Astrocyte (in vitro differentiated cells and primary cell): ENCODE measurements around the gene CARD19. TPM values are rescaled to one million over a fixed set of nuclear protein-coding genes. Genes with fewer than 3 reads are reported as not detected.

Experiments
- DNase-seq: peaks from one replicate; pipeline ENCODE4 v3.0.0-alpha.2; 2010; ENCODE audit warnings: low read depth
- FAIRE-seq: peaks from 2 replicates; lab custom pipeline; 2011; peaks lifted over from hg19 to GRCh38; lab: Jason Lieb, UNC
- H2AFZ ChIP-seq: 2 replicates; pipeline ENCODE4 v1.6.0; 2012; ENCODE audit warnings: low read depth, low read length, inconsistent platforms
- H3K27ac ChIP-seq: 2 replicates; pipeline ENCODE4 v1.5.1; 2011; ENCODE audit warnings: low read depth, low read length, inconsistent platforms
- H3K27me3 ChIP-seq: 2 replicates; pipeline ENCODE4 v1.6.0; 2011; ENCODE audit warnings: low read length, inconsistent platforms; ENCODE audit not compliant: insufficient read depth
- H3K36me3 ChIP-seq: 2 replicates; pipeline ENCODE4 v1.5.1; 2011; ENCODE audit warnings: low read length, inconsistent platforms; ENCODE audit not compliant: insufficient read depth
- H3K4me1 ChIP-seq: 2 replicates; pipeline ENCODE4 v1.5.1; 2011; ENCODE audit warnings: low read length, inconsistent platforms; ENCODE audit not compliant: insufficient read depth
- H3K4me2 ChIP-seq: 2 replicates; pipeline ENCODE4 v1.6.0; 2012; ENCODE audit warnings: low read length, inconsistent platforms
- H3K4me3 ChIP-seq: 2 replicates; pipeline ENCODE4 v1.5.1; 2011; ENCODE audit warnings: low read depth, mild to moderate bottlenecking, low read length, inconsistent platforms; ENCODE audit not compliant: insufficient read depth
- H3K79me2 ChIP-seq: 2 replicates; pipeline ENCODE4 v1.6.0; 2012; ENCODE audit warnings: mild to moderate bottlenecking, low read length, inconsistent platforms; ENCODE audit not compliant: insufficient read depth
- H3K9ac ChIP-seq: 2 replicates; pipeline ENCODE4 v1.6.0; 2012; ENCODE audit warnings: mild to moderate bottlenecking, low read length, inconsistent platforms
- H3K9me3 ChIP-seq: 2 replicates; pipeline ENCODE4 v1.5.1; 2012; ENCODE audit warnings: low read depth, mild to moderate bottlenecking, low read length, inconsistent platforms; ENCODE audit not compliant: insufficient read depth
- H4K20me1 ChIP-seq: 2 replicates; pipeline ENCODE4 v1.6.0; 2012; ENCODE audit warnings: low read length, inconsistent platforms; ENCODE audit not compliant: insufficient read depth
- H3K27ac Mint-ChIP-seq: one replicate; pipeline ENCODE4 v1.8.0; 2021; ENCODE audit warnings: mild to moderate bottlenecking, mixed read lengths; ENCODE audit not compliant: unreplicated experiment
- H3K27me3 Mint-ChIP-seq: one replicate; pipeline ENCODE4 v1.8.0; 2021; ENCODE audit warnings: low read depth, mixed read lengths; ENCODE audit not compliant: unreplicated experiment
- H3K36me3 Mint-ChIP-seq: one replicate; pipeline ENCODE4 v1.8.0; 2021; ENCODE audit warnings: low read depth, mixed read lengths; ENCODE audit not compliant: unreplicated experiment
- H3K4me1 Mint-ChIP-seq: one replicate; pipeline ENCODE4 v1.8.0; 2021; ENCODE audit warnings: low read depth, mixed read lengths; ENCODE audit not compliant: unreplicated experiment
- H3K4me3 Mint-ChIP-seq: one replicate; pipeline ENCODE4 v1.8.0; 2021; ENCODE audit warnings: mild to moderate bottlenecking, moderate library complexity, mixed read lengths; ENCODE audit not compliant: unreplicated experiment
- H3K9me3 Mint-ChIP-seq: one replicate; pipeline ENCODE4 v1.8.0; 2021; ENCODE audit warnings: mild to moderate bottlenecking, mixed read lengths; ENCODE audit not compliant: unreplicated experiment
- EZH2 ChIP-seq: IDR thresholded peaks from 2 replicates; pipeline ENCODE4 v1.6.1; 2012; ENCODE audit warnings: mild to moderate bottlenecking, low read length, inconsistent platforms; ENCODE audit not compliant: insufficient read depth
- total RNA-seq: library from RNA; stranded (reverse); gene quantifications from 2 replicates; pipeline ENCODE4 v1.2.1, GENCODE V29; 2021
- TF ChIP-seq, protein P1 (sequence below): IDR thresholded peaks from 2 replicates; pipeline ENCODE4 v1.5.1; 2011; ENCODE audit warnings: low read depth, mild to moderate bottlenecking, inconsistent platforms, low read length, moderate library complexity; ENCODE audit not compliant: insufficient read depth

Gene CARD19
- total RNA-seq, 1 donor from 2014 or later: 36.3 TPM

GRCh38 chr9:93114169-93114983 lies 18.4 kb downstream of the CARD19 start:
- peaks cover 5% of the 10 kb centered on the region for H3K36me3 Mint-ChIP-seq
- no peak overlapping the region for H3K27ac Mint-ChIP-seq
- peaks cover 3% of the 10 kb centered on the region for H3K36me3 ChIP-seq
- no peak overlapping the region for H3K4me2 ChIP-seq
- peaks cover 8% of the 10 kb centered on the region for H3K4me1 ChIP-seq
- H3K4me1 Mint-ChIP-seq: no peaks in the 10 kb centered on the region
- no peak for TF ChIP-seq EZH2
- TF ChIP-seq, protein P1, sequence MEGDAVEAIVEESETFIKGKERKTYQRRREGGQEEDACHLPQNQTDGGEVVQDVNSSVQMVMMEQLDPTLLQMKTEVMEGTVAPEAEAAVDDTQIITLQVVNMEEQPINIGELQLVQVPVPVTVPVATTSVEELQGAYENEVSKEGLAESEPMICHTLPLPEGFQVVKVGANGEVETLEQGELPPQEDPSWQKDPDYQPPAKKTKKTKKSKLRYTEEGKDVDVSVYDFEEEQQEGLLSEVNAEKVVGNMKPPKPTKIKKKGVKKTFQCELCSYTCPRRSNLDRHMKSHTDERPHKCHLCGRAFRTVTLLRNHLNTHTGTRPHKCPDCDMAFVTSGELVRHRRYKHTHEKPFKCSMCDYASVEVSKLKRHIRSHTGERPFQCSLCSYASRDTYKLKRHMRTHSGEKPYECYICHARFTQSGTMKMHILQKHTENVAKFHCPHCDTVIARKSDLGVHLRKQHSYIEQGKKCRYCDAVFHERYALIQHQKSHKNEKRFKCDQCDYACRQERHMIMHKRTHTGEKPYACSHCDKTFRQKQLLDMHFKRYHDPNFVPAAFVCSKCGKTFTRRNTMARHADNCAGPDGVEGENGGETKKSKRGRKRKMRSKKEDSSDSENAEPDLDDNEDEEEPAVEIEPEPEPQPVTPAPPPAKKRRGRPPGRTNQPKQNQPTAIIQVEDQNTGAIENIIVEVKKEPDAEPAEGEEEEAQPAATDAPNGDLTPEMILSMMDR: no peak
- peaks cover 9% of the 10 kb centered on the region for H3K27me3 Mint-ChIP-seq
- H3K9me3 ChIP-seq: no peaks in the 10 kb centered on the region
- H3K9ac ChIP-seq: no peak overlapping the region
- FAIRE-seq (no peak), DNase-seq (no peak)
- H3K4me3 ChIP-seq: no peak overlapping the region
- H3K9me3 Mint-ChIP-seq: no peaks in the 10 kb centered on the region
- peaks cover 29% of the 10 kb centered on the region for H4K20me1 ChIP-seq
- no peak overlapping the region for H3K27ac ChIP-seq
- H3K4me3 Mint-ChIP-seq: no peak overlapping the region
- H3K79me2 ChIP-seq: no peaks in the 10 kb centered on the region
- H2AFZ ChIP-seq: no peak overlapping the region
- no peaks in the 10 kb centered on the region for H3K27me3 ChIP-seq

- no peak overlapping the region for H2AFZ ChIP-seq
- peaks cover 9% of the 10 kb centered on the region for H3K27me3 Mint-ChIP-seq
- H3K27ac Mint-ChIP-seq: no peak overlapping the region
- TF ChIP-seq, protein P1: no peak
- TF ChIP-seq EZH2: no peak
- no peaks in the 10 kb centered on the region for H3K4me1 Mint-ChIP-seq
- H4K20me1 ChIP-seq: peaks cover 24% of the 10 kb centered on the region
- H3K4me2 ChIP-seq: no peak overlapping the region
- H3K36me3 Mint-ChIP-seq: peaks cover 5% of the 10 kb centered on the region
- H3K27me3 ChIP-seq: no peaks in the 10 kb centered on the region
- no peak overlapping the region for H3K4me3 Mint-ChIP-seq
- H3K9ac ChIP-seq: no peak overlapping the region
- H3K79me2 ChIP-seq: no peaks in the 10 kb centered on the region
- H3K36me3 ChIP-seq: peaks cover 3% of the 10 kb centered on the region
- FAIRE-seq: no peak
- H3K9me3 Mint-ChIP-seq: no peaks in the 10 kb centered on the region
- peaks cover 14% of the 10 kb centered on the region for H3K4me1 ChIP-seq
- H3K9me3 ChIP-seq: no peaks in the 10 kb centered on the region
- no peak overlapping the region for H3K4me3 ChIP-seq
- H3K27ac ChIP-seq: no peak overlapping the region
- DNase-seq: no peak
Measured at GRCh38 chr9:93114984-93115335, 18.9 kb downstream of the CARD19 start.

DNA sequence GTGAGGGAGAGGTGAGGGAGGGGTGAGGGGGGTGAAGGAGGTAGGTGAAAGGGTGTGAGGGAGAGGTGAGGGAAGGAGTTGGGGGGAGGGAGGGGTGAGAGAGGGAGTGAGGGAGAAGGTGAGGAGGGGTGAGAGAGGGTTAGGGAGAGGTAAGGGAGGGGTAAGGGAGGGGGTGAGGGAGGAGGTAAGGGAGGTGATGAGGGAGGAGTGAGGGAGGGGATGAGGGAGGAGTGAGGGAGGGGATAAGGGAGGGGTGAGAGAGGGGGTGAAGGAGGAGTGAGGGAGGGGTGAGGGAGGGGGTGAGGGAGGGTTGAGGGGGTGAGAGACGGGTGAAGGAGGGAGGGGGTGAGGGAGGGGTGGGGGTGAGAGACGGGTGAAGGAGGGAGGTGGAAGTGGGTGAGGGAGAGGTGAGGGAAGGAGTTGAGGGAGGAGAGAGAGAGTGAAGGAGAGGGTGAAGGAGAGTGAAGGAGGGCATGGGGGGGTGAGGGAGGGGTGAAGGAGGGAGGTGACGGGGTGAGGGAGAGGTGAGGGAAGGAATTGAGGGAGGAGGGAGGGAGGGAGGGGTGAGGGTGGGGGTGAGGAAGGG lies 19.6 kb downstream of the CARD19 start:
- no peaks in the 10 kb centered on the region for H3K27me3 ChIP-seq
- no peak overlapping the region for H3K4me3 ChIP-seq
- H2AFZ ChIP-seq: no peak overlapping the region
- no peaks in the 10 kb centered on the region for H3K9me3 ChIP-seq
- peaks cover 19% of the 10 kb centered on the region for H3K4me1 ChIP-seq
- Mint-ChIP-seq H3K4me3 (no peak overlapping the region), H3K27ac (no peak overlapping the region), H3K4me1 (no peaks in the 10 kb centered on the region), H3K36me3 (peaks cover 5% of the 10 kb centered on the region), H3K27me3 (peaks cover 9% of the 10 kb centered on the region), H3K9me3 (no peaks in the 10 kb centered on the region)
- H3K9ac ChIP-seq: no peak overlapping the region
- peaks cover 25% of the 10 kb centered on the region for H4K20me1 ChIP-seq
- no peak overlapping the region for H3K27ac ChIP-seq
- H3K36me3 ChIP-seq: peaks cover 3% of the 10 kb centered on the region
- H3K4me2 ChIP-seq: no peak overlapping the region
- FAIRE-seq (no peak), DNase-seq (no peak)
- H3K79me2 ChIP-seq: no peaks in the 10 kb centered on the region
- TF ChIP-seq, protein P1: no peak
- no peak for TF ChIP-seq EZH2
